ENCODE results near the gene STUB1.

Gene STUB1

DNA sequence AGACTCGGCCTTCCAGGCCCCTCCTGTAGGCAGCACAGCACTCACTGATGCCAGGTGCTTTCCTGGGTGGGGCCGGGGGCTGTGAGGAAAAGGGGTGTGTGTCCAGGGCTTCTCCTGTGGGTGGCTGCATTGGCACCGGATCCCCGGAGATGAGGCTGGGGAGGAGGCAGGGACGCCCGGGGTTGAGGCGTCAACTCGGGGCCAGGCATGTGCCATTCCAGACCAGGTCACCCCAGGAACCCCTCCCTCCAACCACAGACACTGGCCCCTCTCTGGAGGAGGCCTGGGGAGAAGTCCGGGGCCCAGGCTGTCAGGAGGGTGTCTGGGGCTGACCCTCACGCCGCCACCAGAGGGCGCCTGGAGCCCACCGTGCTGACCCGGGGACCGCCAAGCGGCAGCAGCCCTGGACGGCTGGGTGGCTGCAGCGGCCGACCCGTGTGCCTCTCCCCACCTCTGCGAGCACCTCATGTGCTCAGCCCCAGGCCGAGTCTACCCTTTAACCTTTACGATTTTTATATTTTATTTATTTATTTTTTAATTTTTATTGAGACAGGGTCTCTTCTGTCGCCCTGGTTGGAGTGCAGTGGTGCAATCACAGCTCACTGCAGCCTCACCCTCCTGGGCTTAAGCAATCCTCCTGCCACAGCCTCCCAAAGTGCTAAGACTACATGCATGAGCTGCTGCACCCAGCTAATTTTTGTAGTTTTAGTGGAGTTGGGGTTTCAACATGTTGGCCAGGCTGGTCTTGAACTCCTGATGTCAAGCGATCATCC is 31.5 kb downstream of the STUB1 start:
- DNase-seq (ENCODE audit: low read depth in 2 of 2): peak; percentile 74 to 81

- peak in 1 of 2 donors; percentile 41 for DNase-seq (ENCODE audit: low read depth in 2 of 2)
These were observed 32.6 kb downstream of the STUB1 start for GRCh38 chr16:712740-713250.

DNA sequence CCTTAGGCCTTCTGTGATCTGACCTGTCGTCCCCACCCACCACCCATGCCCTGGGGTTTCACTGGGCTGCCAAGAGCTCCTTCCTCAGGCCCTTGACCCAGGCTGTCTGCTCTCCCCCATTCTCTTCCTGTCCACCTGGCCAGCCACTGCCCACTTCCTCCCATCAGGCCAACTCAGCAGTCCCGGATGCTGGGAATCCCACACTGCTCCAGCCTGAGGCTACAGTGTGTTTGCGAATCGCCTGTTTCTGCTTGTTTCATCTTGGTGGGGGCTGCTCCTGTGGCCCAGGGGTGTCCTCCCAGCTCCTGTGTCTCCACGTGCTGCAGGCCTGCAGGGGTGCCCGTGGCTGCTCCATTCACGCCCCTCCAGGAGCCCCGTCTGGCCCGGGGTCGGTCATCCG is 33.9 kb downstream of the STUB1 start:
- no peak for DNase-seq (ENCODE audit: low read depth in 2 of 2)

GRCh38 chr16:714558-715476 is 34.6 kb downstream of the STUB1 start, which contains the start of gene METRN:
TSS of gene METRN (plus strand) at chr16:715118. CDS start at chr16:715290, 172 bp downstream.
- peak; percentile 80 to 97 for DNase-seq (ENCODE audit: low read depth in 2 of 2)

- no peak for DNase-seq (ENCODE audit: low read depth in 2 of 2)
These were observed 35.4 kb downstream of the STUB1 start for GRCh38 chr16:715477-716199.

- DNase-seq (ENCODE audit: low read depth in 2 of 2): no peak
These were observed 36.0 kb downstream of the STUB1 start for GRCh38 chr16:716200-716568.

GRCh38 chr16:716768-717325 is 36.6 kb downstream of the STUB1 start:
- no peak for DNase-seq (ENCODE audit: low read depth in 2 of 2)

GRCh38 chr16:717450-718245 is 37.4 kb downstream of the STUB1 start:
- no peak for DNase-seq (ENCODE audit: low read depth in 2 of 2)

- no peak for DNase-seq (ENCODE audit: low read depth in 2 of 2)
These were observed 38.2 kb downstream of the STUB1 start for GRCh38 chr16:718389-718788.

- DNase-seq (ENCODE audit: low read depth in 2 of 2): no peak
These were observed 38.7 kb downstream of the STUB1 start for GRCh38 chr16:718922-719321.

GRCh38 chr16:719815-720446 is 39.7 kb downstream of the STUB1 start:
- no peak for DNase-seq (ENCODE audit: low read depth in 2 of 2)

- DNase-seq (ENCODE audit: low read depth in 2 of 2): peak in 1 of 2 donors; percentile 34
These were observed 40.3 kb downstream of the STUB1 start for GRCh38 chr16:720447-720989.

DNA sequence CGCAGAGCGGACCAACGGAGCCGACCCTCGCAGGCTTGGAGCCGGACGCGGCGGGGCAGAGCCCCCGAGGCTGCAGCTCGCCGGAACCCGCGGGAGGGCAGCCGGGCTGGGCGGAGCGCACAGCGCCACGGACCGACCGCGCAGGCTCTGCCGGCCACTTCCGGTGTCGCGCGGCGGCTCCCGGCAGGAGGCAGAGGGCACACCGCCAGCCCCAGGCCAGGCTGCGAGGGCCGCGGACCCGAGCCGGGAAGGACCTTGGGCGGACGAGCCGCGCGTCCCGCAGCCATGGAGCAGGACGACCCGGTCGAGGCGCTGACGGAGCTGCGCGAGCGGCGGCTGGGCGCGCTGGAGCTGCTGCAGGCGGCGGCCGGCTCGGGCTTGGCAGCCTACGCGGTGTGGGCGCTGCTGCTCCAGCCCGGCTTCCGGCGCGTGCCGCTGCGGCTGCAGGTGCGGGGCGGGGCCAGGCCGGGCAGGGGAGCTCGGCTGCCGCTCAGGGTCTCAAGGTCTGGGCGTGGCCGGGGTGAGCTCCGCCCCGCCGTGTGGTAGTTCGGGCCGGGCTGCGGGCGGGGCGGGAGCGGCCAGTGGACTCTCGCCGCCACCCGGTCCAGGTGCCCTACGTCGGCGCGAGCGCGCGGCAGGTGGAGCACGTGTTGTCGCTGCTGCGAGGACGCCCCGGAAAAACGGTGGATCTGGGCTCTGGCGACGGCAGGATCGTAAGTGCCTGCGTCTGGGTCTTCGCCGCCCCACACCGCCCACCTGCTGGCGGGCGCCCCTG is 41.0 kb downstream of the STUB1 start, which contains the start of gene ANTKMT:
ANTKMT (plus strand) TSS at position 157 of the 775 bp plus-strand sequence; CDS start at position 286, 129 bp downstream.
- DNase-seq (ENCODE audit: low read depth in 2 of 2): peak; percentile 41 to 75

- no peak for DNase-seq (ENCODE audit: low read depth in 2 of 2)
These were observed 41.7 kb downstream of the STUB1 start for GRCh38 chr16:721765-722540.

DNA sequence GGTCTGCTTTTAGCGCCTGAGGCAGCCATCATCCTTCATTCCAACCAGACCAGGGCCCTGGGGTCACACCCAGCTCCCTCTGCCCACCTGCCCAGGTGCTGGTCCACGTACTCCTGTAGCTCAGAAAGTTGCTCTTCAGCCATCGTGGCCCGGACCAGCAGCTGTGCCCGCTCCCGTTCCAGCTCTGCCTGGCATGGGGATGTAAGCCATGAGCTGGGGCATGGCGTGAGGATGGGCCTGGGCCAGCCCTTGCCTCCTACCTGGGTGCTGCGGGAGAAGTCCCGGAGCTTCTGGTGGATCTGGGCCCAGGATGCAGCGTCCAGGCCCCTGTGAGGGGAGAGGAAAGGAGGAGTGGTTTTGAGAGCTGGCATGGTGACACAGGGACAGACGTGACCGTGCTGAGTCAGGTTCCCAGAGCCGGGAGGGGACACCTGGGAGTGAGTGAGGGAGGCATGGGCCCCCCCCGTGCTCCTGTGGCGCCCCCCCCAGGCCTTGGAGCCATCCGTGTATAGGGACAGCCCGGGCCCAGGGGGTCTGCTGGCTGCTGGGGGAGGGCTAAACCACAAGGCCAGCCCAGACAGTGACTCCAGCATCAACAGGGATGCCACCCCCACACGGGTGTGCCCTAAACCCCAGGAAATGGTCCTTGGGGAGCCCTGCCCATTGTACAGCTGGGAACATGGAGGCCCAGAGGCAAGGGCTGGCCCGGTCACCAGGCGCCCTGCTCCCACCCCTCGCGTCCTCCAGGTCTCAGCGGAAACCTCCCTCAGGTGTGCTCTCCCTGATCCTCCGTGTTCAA is 42.8 kb downstream of the STUB1 start:
- DNase-seq (ENCODE audit: low read depth in 2 of 2): no peak

- DNase-seq (ENCODE audit: low read depth in 2 of 2): no peak
These were observed 43.5 kb downstream of the STUB1 start for GRCh38 chr16:723695-724094.

All from stimulated activated CD4-positive, alpha-beta T cell treated with anti-CD3 and anti-CD28 coated beads, Interleukin-1b, Interleukin-23, amount 100 ng/mL, for 4 hours (primary cell).